Fibroblast of villous mesenchyme (primary cell): ENCODE data around the gene PLXNA4. TPM values are rescaled to one million over a fixed set of nuclear protein-coding genes. Genes with fewer than 3 reads are reported as not detected.
A peak's percentile ranks its signal among the peaks of the same experiment; 100 is the strongest.

Source experiments
- DNase-seq: peaks from one replicate; pipeline ENCODE4 v3.0.0-alpha.2; 2010; ENCODE audit warnings: low read depth
- H3K4me3 ChIP-seq: 2 replicates; pipeline ENCODE4 v1.5.1; 2011; ENCODE audit warnings: low read depth, mild to moderate bottlenecking, low read length
- CTCF ChIP-seq: IDR thresholded peaks from 2 replicates; pipeline ENCODE4 v1.5.1; 2012; ENCODE audit warnings: low read depth, mild to moderate bottlenecking, low read length; ENCODE audit not compliant: insufficient read depth
- total RNA-seq: library from RNA; depleted of rRNA; stranded (reverse); fragments of >200 nt; gene quantifications from 2 replicates; pipeline ENCODE4 v1.2.3, GENCODE V29; 2012

The PLXNA4 gene
- total RNA-seq, 1 donor, result not detected

GRCh38 chr7:132521423-132521822 lies 54.8 kb downstream of the PLXNA4 start:
- TF ChIP-seq CTCF, result no peak
- DNase-seq, result no peak
- H3K4me3 ChIP-seq, result no peak overlapping the region

GRCh38 chr7:132520591-132521280 lies 55.5 kb downstream of the PLXNA4 start:
- no peak overlapping the region for H3K4me3 ChIP-seq
- no peak for DNase-seq
- no peak for TF ChIP-seq CTCF

- DNase-seq, result no peak
- TF ChIP-seq CTCF, result no peak
- no peak overlapping the region for H3K4me3 ChIP-seq
Observed at GRCh38 chr7:132519936-132520335, 56.3 kb downstream of the PLXNA4 start.

GRCh38 chr7:132518839-132519173 lies 57.5 kb downstream of the PLXNA4 start:
- no peak for TF ChIP-seq CTCF
- DNase-seq, result no peak
- no peak overlapping the region for H3K4me3 ChIP-seq

GRCh38 chr7:132518102-132518838 lies 58.0 kb downstream of the PLXNA4 start:
- TF ChIP-seq CTCF, result peak; percentile 41
- no peak for DNase-seq
- H3K4me3 ChIP-seq, result no peak overlapping the region

GRCh38 chr7:132516042-132516840 lies 60.0 kb downstream of the PLXNA4 start:
- H3K4me3 ChIP-seq, result no peak overlapping the region
- TF ChIP-seq CTCF, result no peak
- DNase-seq, result peak; percentile 15
